C4-2B (cell line): ENCODE measurements around the gene TPSAB1.

Experiments used
- H3K27ac ChIP-seq: fragments of 450-650 bp; 2 replicates; pipeline ENCODE4 v1.5.1; 2017
- ZFX ChIP-seq: fragments of 450-650 bp; IDR thresholded peaks from 2 replicates; pipeline ENCODE4 v1.6.1; 2017
- TF ChIP-seq, protein P1 (sequence below): fragments of 450-650 bp; conservative IDR thresholded peaks from 2 replicates; pipeline ENCODE4 v1.5.1; 2017; ENCODE audit warnings: mild to moderate bottlenecking

The TPSAB1 gene

DNA sequence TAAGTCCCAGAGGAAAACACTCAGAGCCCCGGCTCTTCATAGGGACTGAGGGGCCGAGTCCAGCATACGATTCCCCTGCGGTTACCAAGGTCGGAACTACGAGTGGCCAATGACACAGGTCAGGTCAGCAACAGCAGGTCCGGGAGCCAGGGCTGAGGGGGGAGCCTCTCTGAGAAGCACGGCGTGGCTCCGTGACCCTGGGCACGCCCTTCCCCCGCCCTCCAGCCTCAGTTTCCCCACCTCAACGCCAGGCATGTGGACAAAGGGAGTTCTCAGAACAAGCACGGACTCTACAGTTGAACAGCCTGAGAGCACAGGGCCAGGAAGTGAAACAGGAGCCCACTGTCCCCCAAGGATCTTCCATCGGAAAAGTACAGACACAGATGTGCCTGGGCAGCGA is 41.0 kb downstream of the TPSAB1 start:
- H3K27ac ChIP-seq, result no peak overlapping the region
- TF ChIP-seq, protein P1, sequence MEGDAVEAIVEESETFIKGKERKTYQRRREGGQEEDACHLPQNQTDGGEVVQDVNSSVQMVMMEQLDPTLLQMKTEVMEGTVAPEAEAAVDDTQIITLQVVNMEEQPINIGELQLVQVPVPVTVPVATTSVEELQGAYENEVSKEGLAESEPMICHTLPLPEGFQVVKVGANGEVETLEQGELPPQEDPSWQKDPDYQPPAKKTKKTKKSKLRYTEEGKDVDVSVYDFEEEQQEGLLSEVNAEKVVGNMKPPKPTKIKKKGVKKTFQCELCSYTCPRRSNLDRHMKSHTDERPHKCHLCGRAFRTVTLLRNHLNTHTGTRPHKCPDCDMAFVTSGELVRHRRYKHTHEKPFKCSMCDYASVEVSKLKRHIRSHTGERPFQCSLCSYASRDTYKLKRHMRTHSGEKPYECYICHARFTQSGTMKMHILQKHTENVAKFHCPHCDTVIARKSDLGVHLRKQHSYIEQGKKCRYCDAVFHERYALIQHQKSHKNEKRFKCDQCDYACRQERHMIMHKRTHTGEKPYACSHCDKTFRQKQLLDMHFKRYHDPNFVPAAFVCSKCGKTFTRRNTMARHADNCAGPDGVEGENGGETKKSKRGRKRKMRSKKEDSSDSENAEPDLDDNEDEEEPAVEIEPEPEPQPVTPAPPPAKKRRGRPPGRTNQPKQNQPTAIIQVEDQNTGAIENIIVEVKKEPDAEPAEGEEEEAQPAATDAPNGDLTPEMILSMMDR, result no peak
- no peak for TF ChIP-seq ZFX

DNA sequence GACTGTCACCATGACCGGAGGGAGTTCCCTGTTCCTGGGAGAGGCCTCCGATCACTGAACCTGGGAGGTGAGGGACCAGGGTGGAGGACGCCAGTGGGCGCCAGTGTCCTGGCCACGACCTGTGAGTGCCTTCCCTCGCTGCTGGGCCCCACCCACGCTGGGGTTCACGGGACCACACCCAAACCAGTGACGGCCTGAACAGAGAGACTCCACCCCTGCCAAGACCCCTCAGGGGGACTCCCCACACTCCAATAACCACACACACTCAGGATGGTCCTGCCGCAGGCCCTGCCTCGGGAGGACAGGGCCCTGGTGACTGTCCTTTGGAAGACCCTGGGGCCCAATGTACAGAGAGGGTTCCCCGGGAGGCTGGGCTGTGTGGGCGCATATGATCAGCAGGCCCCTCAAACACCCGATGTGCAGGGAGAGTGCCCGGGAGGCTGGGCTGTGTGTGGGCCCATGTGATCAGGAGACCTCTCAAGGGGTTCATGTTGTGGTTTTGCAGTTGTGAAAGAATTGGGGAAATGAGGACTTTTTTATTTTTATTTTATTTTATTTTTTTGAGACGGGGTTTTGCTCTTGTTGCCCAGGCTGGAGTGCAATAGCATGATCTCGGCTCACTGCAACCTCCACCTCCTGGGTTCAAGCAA is 41.9 kb downstream of the TPSAB1 start:
- H3K27ac ChIP-seq, result no peak overlapping the region
- TF ChIP-seq, protein P1, result no peak
- no peak for TF ChIP-seq ZFX

- TF ChIP-seq, protein P1, result no peak
- TF ChIP-seq ZFX, result no peak
- H3K27ac ChIP-seq, result no peak overlapping the region
Observed at GRCh38 chr16:1283296-1283695, 42.8 kb downstream of the TPSAB1 start.

DNA sequence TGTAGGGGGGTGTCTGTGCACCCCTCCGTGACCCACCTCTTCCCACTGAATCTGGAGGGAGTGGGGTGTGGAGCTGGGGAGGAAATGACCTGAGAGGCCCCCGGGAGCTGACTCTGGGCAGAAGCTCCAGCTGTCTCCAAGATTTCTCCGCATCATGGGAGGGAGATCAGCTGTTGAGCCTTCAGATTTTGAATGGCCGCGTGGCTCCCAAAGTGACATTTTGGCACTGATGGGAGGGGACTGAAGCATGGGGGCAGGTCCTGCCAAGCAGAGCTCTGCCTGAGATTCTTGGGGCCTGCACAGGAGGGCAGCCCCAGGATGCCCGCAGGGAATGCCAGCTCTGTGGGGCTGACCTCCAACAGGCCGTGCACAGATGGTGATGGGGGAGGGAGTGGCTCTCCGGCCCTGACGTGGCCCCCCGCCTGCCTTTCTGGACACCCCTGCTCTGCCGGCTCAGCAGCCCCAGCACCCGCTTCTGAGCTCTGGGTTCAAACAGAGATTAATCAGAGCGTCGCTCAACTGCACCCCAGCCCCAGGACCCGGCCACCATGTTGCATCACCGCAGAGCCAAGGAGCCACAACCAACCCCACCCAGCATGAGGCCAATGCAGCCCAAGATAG is 43.6 kb downstream of the TPSAB1 start:
- H3K27ac ChIP-seq, result no peak overlapping the region
- TF ChIP-seq, protein P1, result no peak
- no peak for TF ChIP-seq ZFX

GRCh38 chr16:1285669-1286512 is 45.4 kb downstream of the TPSAB1 start:
- no peak overlapping the region for H3K27ac ChIP-seq
- TF ChIP-seq, protein P1, result no peak
- no peak for TF ChIP-seq ZFX

DNA sequence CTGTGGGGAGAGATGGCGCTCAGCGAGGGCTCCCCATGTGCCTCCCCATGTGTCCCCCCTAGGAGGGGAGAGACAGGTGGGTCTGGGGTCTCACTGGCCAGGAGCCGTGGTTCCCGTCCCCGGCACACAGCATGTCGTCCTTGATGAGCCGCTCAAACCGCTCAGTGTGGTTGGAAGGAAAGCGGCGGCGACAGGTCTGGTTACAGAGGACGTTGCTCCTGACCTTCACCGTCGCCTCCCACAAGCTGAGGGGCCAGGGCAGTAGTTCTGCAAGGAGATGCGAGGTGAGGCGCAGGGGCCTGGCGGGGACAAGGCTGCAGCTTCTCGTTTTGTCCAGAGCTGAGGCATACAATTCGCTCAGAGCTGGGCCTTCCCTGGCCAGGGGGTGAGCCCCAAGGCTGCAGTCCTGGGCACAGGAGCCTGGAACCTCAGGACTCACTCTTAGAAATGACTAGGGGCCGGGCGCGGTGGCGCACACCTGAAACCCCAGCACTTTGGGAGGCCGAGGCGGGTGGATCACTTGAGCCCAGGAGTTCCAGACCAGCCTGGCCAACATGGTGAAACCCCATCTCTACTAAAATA is 46.1 kb downstream of the TPSAB1 start:
- no peak overlapping the region for H3K27ac ChIP-seq
- TF ChIP-seq, protein P1, result no peak
- TF ChIP-seq ZFX, result no peak
